SK-MEL-5 (cell line): ENCODE data around the gene CCDC51. TPM values are rescaled to one million over a fixed set of nuclear protein-coding genes. Genes with fewer than 3 reads are reported as not detected.
A peak's percentile ranks its signal among the peaks of the same experiment; 100 is the strongest.
"Not testable (repeated sequence)": the region's sequence is repeated elsewhere in the genome, so short reads cannot be mapped to it uniquely, and the experiment has no call there.

Experiments
- DNase-seq: peaks from one replicate; pipeline ENCODE4 v3.0.0-alpha.2; 2016; ENCODE audit warnings: low read depth, low spot score
- in situ Hi-C: cut with HindIII; loops from 2 replicates; pipeline ENCODE4 v1.10.0; 2016; ENCODE audit warnings: low sequenced_read_pairs, high pct_unique_total_duplicates, low pct_unique_long_range_greater_than_20kb
- total RNA-seq: library from RNA; depleted of rRNA; stranded (reverse); fragments of >200 nt; shearing (Covaris generic); gene quantifications from 2 replicates; pipeline ENCODE4 v1.2.3, GENCODE V29; 2014

Gene CCDC51
- total RNA-seq, 1 experiment from 2014 or later: 43.8 TPM

GRCh38 chr3:48467473-48468267 lies 27.8 kb upstream of the CCDC51 start:
- DNase-seq: no peak
- in situ Hi-C loops: no loop called here

GRCh38 chr3:48467110-48467454 lies 27.2 kb upstream of the CCDC51 start:
- in situ Hi-C loops: no loop called here

GRCh38 chr3:48466386-48467109 lies 26.6 kb upstream of the CCDC51 start:
- in situ Hi-C loops: no loop called here
- no peak for DNase-seq

More at GRCh38 chr3:48467110-48467454, 27.2 kb upstream of the CCDC51 start:
- no peak for DNase-seq

DNA sequence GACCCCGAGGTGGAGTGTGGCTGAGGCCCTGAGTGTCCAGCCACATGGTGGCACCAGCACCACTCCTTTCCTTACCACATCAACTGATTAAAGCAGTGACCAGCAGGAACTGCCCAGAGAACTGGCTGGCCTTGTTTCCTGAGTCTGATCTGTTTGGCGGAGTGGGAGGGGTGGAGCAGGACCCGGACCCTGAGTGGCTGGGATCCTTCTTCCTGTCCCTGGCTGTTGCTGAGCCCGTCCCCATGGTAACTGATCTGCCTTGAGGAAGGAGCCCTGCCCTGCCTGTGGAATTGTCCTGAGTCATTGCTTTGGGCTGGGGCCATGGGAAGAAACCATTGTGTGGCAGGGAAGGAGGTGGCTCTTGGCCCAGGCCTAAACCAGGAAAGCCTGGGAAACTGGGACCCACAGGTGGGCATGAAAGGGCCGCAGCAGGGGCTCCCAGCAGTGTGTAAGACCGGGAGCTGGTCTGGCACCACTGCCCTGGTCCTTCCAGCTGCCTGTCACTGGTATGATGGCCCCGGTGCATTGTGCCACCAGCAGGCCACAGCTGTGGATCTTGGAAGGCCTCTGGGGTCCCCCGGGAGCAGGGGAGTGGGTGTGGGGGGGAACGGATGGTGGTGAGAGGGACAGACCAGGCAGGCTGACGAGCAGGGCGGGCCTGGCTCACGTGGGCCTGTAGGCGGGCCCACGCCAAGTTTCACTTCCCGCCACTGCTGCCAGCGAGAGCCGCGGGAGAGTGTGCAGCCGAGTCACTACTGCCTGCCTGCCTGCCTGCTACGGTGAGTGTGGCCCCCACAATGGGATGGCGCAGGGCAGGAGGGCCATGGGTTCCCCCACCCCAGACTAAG lies 25.8 kb upstream of the CCDC51 start:
- peak; percentile 94 for DNase-seq
- in situ Hi-C loops: no loop called here

DNA sequence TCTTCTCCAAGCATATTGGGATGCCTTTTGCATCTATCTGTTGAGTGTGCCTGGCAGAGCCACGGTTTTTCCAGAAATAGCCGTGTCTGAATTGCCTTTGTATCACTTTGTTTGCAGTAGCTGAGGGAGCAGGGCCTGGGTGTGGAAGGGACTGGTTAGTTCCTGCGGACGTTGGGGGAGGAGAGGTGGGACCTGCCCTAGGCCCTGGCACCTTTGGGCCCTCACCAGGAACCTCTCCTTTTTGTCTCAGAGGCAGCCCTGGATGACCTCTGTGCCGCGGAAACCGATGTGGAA lies 25.3 kb upstream of the CCDC51 start:
- no peak for DNase-seq
- in situ Hi-C loops: no loop called here

DNA sequence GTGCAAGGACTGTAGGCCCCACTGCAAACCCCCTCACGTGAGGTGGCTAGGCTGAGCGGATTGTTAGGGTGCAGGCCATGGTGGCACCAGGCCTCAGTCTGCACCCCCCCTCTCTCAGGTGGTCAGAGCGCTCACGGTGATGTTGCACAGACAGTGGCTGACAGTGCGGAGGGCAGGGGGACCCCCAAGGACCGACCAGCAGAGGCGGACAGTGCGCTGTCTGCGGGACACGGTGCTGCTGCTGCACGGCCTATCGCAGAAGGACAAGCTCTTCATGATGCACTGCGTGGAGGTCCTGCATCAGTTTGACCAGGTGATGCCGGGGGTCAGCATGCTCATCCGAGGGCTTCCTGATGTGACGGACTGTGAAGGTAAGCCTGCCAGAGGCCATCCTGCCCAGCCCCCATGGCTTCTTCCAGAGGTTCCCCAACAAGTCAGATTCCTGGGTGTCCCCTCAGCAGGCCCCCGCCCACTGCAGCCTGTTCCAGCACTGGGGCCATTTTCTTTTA lies 24.8 kb upstream of the CCDC51 start:
- no peak for DNase-seq
- in situ Hi-C loops: no loop called here

DNA sequence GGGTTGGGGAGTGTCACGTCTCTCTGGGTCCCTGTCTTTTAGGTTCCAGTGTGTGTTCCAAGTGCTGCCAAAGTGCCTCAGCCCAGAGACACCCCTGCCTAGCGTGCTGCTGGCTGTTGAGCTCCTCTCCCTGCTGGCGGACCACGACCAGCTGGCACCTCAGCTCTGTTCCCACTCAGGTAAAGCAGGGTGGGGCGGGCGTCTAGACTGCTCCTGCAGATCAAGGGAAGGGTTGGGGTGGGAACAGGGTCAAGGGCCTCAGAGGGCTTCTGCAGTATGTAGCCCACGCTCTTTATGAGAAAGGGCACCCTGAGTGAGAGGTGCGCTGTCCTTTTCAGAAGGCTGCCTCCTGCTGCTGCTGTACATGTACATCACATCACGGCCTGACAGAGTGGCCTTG lies 23.8 kb upstream of the CCDC51 start:
- in situ Hi-C loops: no loop called here
- DNase-seq: no peak

DNA sequence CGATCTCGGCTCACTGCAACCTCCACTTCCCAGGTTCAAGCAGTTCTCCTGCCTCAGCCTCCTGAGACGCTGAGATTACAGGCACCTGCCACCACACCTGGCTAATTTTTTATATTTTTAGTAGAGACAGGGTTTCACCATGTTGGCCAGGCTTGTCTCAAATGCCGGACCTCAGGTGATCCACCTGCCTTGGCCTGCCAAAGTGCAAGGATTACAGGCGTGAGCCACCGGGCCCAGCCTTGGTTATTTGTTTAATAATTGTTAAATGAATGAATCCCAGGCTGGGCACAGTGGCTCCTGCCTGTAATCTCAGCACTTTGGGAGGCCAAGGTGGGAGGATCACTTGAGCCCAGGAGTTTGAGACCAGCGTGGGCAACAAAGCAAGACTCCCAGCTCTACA lies 21.8 kb upstream of the CCDC51 start:
- in situ Hi-C loops: not testable (repeated sequence)

DNA sequence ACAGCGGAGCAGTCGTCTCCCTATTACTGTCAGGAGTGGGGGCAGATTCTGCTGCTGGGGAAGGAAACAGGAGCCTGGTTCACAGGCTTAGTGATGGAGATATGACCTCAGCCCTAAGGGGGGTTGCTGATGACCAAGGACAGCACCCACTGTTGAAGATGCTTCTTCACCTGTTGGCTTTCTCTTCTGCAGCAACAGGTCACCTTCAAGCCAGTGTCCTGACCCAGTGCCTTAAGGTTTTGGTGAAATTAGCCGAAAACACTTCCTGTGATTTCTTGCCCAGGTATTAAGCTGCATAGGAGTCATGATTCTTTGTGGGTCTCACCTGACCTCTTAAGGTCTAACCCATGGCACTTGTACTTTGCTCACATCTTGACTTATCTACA lies 20.6 kb upstream of the CCDC51 start:
- DNase-seq: no peak

More for the DNA sequence above, 21.8 kb upstream of the CCDC51 start:
- not testable (repeated sequence) for DNase-seq

DNA sequence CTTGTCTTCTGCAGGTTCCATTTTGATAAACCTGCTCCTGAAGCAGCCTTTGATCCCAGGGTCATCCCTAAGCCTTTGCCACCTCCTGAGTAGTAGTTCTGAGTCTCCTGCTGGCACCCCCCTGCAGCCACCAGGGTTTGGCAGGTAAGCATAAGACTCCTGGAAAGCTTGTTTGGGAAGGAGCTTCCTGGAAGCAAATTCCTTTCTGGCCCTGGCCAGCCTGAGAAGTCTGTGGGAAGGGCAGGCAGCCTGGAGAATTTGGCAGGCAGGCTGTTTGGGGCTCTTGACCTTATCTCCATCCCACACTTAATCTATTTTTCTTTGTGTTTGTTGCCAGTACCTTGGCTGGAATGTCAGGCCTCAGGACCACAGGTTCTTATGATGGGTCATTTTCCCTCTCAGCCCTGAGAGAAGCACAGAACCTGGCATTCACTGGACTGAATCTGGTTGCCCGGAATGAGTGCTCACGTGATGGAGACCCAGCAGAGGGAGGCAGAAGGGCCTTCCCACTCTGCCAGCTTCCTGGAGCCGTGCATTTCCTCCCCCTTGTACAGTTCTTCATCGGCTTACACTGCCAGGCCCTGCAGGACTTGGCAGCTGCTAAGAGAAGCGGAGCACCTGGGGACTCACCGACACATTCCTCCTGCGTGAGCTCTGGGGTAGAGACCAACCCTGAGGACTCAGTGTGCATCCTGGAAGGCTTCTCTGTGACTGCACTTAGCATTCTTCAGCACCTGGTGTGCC lies 20.0 kb upstream of the CCDC51 start:
- DNase-seq: no peak
- in situ Hi-C loops: no loop called here

More for the DNA sequence above, 20.6 kb upstream of the CCDC51 start:
- in situ Hi-C loops: no loop called here

GRCh38 chr3:48459331-48459730 lies 19.4 kb upstream of the CCDC51 start:
- no peak for DNase-seq
- in situ Hi-C loops: no loop called here

DNA sequence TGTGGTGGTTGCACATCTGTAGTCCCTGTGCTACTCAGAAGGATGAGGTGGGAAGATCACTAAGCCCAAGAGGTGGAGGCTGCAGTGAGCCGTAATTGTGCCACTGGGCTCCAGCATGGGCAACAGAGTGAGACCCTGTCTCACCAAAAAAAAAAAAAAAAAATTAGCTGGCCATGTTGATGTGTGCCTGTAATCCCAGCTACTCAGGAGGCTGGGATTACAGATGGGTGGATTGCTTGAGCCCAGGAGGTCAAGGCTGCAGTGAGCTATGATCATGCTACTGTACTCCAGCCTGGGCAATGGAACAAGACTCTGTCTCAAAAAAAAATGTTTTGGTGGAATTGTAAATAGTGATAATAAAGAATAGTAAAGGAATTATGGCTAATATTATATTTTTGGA lies 16.5 kb upstream of the CCDC51 start:
- in situ Hi-C loops: no loop called here
- no peak for DNase-seq

DNA sequence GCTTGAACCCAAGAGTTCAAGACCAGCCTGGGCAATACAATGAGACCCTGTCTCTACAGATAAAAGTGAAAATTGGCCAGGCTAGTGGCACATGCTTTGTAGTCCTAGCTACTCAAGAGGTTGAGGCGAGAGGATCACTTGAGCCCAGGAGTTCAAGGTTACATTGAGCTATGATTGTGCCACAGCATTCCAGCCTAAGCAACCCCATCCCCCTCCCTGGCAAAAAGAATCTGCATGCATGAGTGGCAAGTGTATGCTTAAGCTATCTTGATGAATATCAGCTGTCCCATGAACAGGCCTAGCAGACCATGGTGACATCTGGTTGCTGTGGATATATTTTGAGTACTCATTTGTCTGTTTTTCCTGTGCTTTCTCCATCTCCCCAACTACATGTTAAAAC lies 11.4 kb upstream of the CCDC51 start:
- DNase-seq: no peak
- in situ Hi-C loops: no loop called here

DNA sequence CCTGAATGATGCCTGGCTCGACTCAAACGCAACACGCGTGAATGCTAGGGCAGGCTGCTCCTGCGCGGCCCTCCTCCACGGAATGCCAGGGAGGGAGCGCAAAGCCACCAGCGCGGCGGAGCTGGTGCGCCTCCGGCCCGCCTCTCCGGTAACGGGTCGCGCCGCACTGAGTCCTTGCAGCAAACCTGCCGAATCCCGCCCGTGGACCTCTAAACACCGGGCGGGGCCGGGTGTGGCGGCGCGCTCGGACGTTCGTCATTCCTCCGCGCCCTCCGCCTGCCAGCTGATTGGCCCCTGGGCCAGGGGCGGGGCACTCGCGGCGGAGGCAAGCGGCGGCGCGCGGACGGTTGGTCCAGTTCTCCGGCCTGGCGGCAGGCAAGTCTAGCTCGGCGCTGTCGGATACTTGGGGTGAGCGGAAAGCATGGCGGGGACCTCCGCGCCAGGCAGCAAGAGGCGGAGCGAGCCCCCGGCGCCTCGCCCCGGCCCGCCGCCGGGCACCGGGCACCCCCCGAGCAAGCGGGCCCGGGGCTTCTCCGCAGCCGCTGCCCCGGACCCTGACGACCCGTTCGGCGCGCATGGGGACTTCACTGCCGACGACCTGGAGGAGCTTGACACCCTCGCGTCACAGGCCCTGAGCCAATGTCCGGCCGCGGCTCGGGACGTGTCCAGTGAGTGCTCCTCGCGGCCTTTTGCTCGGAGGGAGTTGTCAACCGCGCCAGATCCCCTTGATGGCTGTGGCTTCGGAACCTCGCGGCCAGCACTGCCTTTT lies 6.7 kb upstream of the CCDC51 start, which contains the start of gene ATRIP:
Gene ATRIP (plus strand): TSS at position 313 of the 769 bp plus-strand sequence. CDS start 109 bp downstream, at position 422.
- in situ Hi-C loops: no loop called here

DNA sequence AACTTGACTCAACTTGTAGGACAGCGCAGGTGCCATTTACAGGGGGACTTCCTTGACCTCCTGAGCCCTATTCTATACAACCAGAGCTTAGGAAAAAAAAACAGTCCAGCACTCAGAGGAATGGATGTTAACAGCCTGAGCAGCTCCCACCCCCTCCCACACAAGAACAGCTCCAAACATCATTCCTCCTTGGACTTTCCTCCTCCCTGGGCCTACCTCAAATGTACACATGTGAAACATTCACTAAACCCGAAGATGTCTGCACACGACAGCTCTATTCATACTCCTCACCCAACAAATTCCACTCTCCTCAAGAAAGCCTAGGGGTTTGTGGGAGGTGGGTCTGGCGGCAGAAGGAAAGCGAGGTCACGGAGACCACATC lies 6.1 kb upstream of the CCDC51 start:
- in situ Hi-C loops: no loop called here

More for the DNA sequence above, 6.7 kb upstream of the CCDC51 start, which contains the start of gene ATRIP:
- DNase-seq: peak; percentile 82

DNA sequence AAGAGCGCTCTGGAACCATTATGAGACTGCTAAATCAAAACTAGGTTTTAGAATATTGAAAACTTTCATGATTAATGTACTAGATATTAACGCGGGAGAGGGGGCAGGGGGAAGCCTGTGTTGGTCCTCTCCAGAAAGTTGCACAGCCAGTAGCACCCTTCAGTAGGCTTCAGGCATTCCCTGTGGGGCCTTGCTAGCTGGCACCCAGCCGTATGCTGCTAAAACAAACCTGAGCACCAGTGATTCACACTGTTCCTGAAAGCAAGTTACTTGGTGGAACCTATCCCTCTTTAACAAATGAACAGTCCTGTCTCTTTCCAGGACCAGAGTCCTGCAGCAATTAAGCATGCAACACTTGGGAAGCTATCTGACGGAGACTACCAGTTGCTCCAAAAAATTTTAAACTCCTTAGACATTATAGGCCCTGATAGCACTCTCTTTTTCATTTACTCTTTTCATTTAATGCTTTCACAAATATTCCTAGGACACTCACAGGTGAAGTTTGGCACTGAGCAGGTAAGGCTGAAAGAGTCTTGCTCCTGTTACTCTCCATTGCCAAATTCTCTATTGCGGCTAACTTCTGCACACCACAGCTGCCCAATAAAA lies 5.5 kb upstream of the CCDC51 start:
- no peak for DNase-seq
- in situ Hi-C loops: no loop called here

More for the DNA sequence above, 6.1 kb upstream of the CCDC51 start:
- no peak for DNase-seq
